Tibial artery (tissue), 4 donors: ENCODE data around the gene TMEM236.

ENCODE experiments used
- DNase-seq, 2 donors: peaks; one replicate each; pipeline ENCODE4 v3.0.0-alpha.2; 2019
- H3K27ac ChIP-seq, 2 donors: fragments of 200-600 bp; sonication (generic) in 1 of 2; 1 replicate in 1 of 2; 2 replicates in 1 of 2; pipeline ENCODE4 v1.5.1; 2018 to 2019; ENCODE audit warnings: mild to moderate bottlenecking in 1 of 2
- H3K27me3 ChIP-seq, 2 donors: fragments of 200-600 bp; sonication (generic) in 1 of 2; one replicate each; pipeline versions ENCODE4 v1.5.1 to v1.6.0; 2016 to 2019
- H3K36me3 ChIP-seq, 3 donors: fragments of 200-600 bp; sonication (generic) in 2 of 3; one replicate each; pipeline ENCODE4 v1.5.1; 2016 to 2019; ENCODE audit warnings: mild to moderate bottlenecking in 2 of 3
- H3K4me1 ChIP-seq, 4 donors: fragments of 200-600 bp; sonication (generic) in 2 of 4; 1 replicate in 3 of 4; 2 replicates in 1 of 4; pipeline ENCODE4 v1.5.1; 2016 to 2019
- H3K4me3 ChIP-seq, 2 donors: fragments of 200-600 bp; sonication (generic) in 1 of 2; 1 replicate in 1 of 2; 2 replicates in 1 of 2; pipeline ENCODE4 v1.5.1; 2018 to 2019; ENCODE audit warnings: mild to moderate bottlenecking in 2 of 2
- H3K9me3 ChIP-seq, 3 donors: fragments of 200-600 bp; sonication (generic) in 1 of 3; one replicate each; pipeline ENCODE4 v1.5.1; 2016 to 2019
- intact Hi-C: fragments of 100-400 bp; cut with DNase I; formaldehyde crosslinking; loops from one replicate; pipeline ENCODE4 v1.15.0; 2023; ENCODE audit warnings: low total_unique reads
- TF ChIP-seq, protein P1 (sequence below), 2 experiments: fragments of 200-600 bp in 1 of 2; fragments of 450-650 bp in 1 of 2; IDR thresholded peaks; one replicate each; pipeline ENCODE4 v1.5.1; 2017 to 2019; ENCODE audit warnings: antibody characterized with exemption in 2 of 2, mild to moderate bottlenecking in 1 of 2, moderate library complexity in 1 of 2

TMEM236 gene

DNA sequence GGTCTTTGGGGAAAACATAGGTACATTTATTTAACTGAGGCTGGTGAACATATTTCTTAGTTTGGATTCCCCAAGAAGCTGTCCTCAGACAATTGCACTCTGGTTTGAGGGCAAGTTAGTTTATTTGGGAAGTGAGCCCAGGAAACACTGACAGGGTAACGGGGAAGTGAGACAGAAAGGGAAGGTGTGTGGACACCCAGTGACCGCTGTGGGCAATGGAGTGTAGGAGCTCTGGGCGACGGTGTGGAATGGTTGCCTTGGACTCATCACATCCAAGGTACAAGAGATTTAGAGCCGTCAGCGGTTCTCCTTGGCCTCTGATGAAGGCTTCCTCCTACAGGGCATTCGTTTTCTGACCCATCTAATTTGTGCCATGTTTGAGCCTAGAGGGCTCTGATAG lies 64.2 kb downstream of the TMEM236 start:
- Histone ChIP-seq H3K4me3 (no peak overlapping the region), H3K4me1 (no peaks in the 10 kb centered on the region), H3K36me3 (no peaks in the 10 kb centered on the region), H3K27me3 (peaks cover 0 to 4% of the 10 kb centered on the region in 2 donors), H3K9me3 (no peaks in the 10 kb centered on the region), H3K27ac (no peak overlapping the region)
- intact Hi-C loops: no loop called here
- TF ChIP-seq, protein P1, sequence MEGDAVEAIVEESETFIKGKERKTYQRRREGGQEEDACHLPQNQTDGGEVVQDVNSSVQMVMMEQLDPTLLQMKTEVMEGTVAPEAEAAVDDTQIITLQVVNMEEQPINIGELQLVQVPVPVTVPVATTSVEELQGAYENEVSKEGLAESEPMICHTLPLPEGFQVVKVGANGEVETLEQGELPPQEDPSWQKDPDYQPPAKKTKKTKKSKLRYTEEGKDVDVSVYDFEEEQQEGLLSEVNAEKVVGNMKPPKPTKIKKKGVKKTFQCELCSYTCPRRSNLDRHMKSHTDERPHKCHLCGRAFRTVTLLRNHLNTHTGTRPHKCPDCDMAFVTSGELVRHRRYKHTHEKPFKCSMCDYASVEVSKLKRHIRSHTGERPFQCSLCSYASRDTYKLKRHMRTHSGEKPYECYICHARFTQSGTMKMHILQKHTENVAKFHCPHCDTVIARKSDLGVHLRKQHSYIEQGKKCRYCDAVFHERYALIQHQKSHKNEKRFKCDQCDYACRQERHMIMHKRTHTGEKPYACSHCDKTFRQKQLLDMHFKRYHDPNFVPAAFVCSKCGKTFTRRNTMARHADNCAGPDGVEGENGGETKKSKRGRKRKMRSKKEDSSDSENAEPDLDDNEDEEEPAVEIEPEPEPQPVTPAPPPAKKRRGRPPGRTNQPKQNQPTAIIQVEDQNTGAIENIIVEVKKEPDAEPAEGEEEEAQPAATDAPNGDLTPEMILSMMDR (IDR thresholded peaks at IDR 0.05): no peak
- DNase-seq: no peak

GRCh38 chr10:17817316-17817715 lies 65.3 kb downstream of the TMEM236 start:
- Histone ChIP-seq H3K36me3 (no peaks in the 10 kb centered on the region), H3K9me3 (no peaks in the 10 kb centered on the region), H3K4me1 (no peaks in the 10 kb centered on the region), H3K27me3 (no peaks in the 10 kb centered on the region), H3K4me3 (no peak overlapping the region), H3K27ac (no peak overlapping the region)
- TF ChIP-seq, protein P1 (IDR thresholded peaks at IDR 0.05): no peak
- intact Hi-C loops: no loop called here
- DNase-seq: no peak

DNA sequence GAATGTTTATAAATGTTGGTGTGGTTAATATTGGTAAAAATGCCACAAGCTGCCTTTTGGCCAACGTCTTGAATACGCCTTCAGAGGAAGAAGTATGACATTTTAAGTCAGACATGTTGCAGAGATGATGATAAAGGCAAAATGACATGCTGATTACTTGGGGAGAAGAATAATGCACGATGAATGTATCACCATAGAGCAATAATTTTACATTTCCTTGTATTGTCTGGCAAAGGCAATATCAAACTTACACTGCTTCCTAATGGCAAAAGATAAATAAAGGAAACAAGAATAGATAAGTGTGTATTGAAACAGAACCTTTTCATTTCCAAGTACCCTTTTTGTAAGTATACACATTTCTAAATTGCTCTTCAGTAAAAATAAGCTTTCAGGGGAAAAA lies 65.8 kb downstream of the TMEM236 start:
- Histone ChIP-seq H3K9me3 (no peaks in the 10 kb centered on the region), H3K4me3 (no peak overlapping the region), H3K27me3 (no peaks in the 10 kb centered on the region), H3K4me1 (no peaks in the 10 kb centered on the region), H3K36me3 (no peaks in the 10 kb centered on the region), H3K27ac (no peak overlapping the region)
- intact Hi-C loops: no loop called here
- no peak for DNase-seq
- TF ChIP-seq, protein P1 (IDR thresholded peaks at IDR 0.05): no peak

DNA sequence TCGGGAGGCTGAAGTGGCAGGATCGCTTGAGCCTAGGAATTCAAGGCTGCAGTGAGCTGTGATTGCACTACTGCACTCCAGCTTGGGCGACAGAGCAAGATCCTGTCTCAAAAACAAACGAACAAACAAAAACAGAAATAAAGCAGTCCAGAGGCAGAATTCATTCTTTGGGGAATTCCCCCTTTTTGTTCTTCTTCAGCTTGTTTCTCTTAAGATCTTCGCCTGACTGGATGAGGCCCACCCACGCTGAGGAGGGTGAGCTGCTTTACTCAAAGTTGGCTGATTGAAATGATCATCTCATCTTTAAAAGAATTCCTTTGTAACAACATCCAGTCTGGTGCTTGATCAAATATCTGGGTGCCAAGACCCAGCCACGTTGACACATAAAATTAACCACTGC lies 67.8 kb downstream of the TMEM236 start:
- H3K27ac ChIP-seq: no peak overlapping the region
- H3K27me3 ChIP-seq: no peaks in the 10 kb centered on the region
- H3K4me1 ChIP-seq: no peaks in the 10 kb centered on the region
- intact Hi-C loops: no loop called here
- H3K4me3 ChIP-seq: no peak overlapping the region
- DNase-seq: no peak
- TF ChIP-seq, protein P1 (IDR thresholded peaks at IDR 0.05): no peak
- H3K9me3 ChIP-seq: no peaks in the 10 kb centered on the region
- no peaks in the 10 kb centered on the region for H3K36me3 ChIP-seq

DNA sequence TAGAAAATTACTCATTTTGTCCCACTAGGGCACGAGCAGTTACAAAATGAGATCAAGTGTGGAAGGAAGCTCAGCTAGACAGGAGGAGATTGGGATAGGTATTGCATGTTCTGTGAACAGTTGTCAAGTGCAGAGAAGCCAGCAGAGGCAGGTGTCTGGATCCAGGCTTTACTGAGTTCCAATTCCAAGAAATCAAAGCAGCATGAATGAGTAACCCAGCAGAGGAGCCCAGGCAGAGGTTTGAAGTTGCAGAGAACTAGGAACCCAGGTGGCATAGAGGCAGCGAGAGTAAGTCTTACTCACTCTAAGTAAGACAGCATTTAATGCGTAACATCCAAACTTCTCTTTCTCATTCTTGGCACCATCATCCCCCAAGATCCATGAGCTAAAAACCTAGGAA lies 68.9 kb downstream of the TMEM236 start:
- H3K36me3 ChIP-seq: no peaks in the 10 kb centered on the region
- H3K4me3 ChIP-seq: no peak overlapping the region
- intact Hi-C loops: no loop called here
- no peaks in the 10 kb centered on the region for H3K4me1 ChIP-seq
- H3K9me3 ChIP-seq: no peaks in the 10 kb centered on the region
- H3K27me3 ChIP-seq: no peaks in the 10 kb centered on the region
- no peak overlapping the region for H3K27ac ChIP-seq
- no peak for DNase-seq
- TF ChIP-seq, protein P1 (IDR thresholded peaks at IDR 0.05): no peak

DNA sequence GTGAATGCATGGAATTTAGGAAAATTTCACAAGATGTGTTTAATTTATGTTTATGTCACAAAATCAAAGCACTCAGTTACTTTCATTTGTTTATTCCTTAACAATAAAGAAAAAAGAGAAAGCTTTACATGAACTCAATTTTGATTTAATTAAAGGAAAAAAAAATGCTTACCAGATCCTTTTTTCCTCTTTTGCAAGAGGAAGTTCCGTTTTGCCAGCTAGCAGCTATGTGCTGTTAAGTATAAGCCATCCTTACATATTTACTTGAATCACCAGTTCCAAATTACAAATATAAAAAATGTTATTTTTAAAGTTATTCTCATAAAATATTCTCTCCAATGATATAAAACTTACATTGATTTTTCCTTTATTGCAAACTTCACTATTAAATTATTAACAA lies 69.9 kb downstream of the TMEM236 start:
- Histone ChIP-seq H3K4me1 (no peaks in the 10 kb centered on the region), H3K9me3 (no peaks in the 10 kb centered on the region), H3K27me3 (no peaks in the 10 kb centered on the region), H3K36me3 (no peaks in the 10 kb centered on the region), H3K27ac (no peak overlapping the region), H3K4me3 (no peak overlapping the region)
- intact Hi-C loops: no loop called here
- DNase-seq: no peak
- TF ChIP-seq, protein P1 (IDR thresholded peaks at IDR 0.05): no peak
